Trophoblast cell (in vitro differentiated cells and primary cell): ENCODE data around the gene PRKAA1.
A peak's percentile ranks its signal among the peaks of the same experiment; 100 is the strongest.

Experiments
- DNase-seq, 2 donors: peaks; one replicate each; pipeline ENCODE4 v3.0.0-alpha.2; 2016
- H2AFZ ChIP-seq: 2 replicates; pipeline ENCODE4 v1.6.1; 2013; ENCODE audit warnings: low read length, moderate library complexity, mild to moderate bottlenecking; ENCODE audit not compliant: insufficient read depth, poor library complexity
- H2AK5ac ChIP-seq: 2 replicates; pipeline ENCODE4 v1.6.1; 2013; ENCODE audit warnings: mild to moderate bottlenecking, low read length
- H2BK120ac ChIP-seq: 2 replicates; pipeline ENCODE4 v1.6.1; 2013; ENCODE audit warnings: low read length, mild to moderate bottlenecking, moderate library complexity; ENCODE audit not compliant: insufficient read depth, poor library complexity
- H2BK12ac ChIP-seq: 2 replicates; pipeline ENCODE4 v1.6.1; 2013; ENCODE audit warnings: mild to moderate bottlenecking, low read length, moderate library complexity
- H2BK5ac ChIP-seq: 2 replicates; pipeline ENCODE4 v1.6.1; 2013; ENCODE audit warnings: low read length, low read depth, moderate library complexity, mild to moderate bottlenecking; ENCODE audit not compliant: poor library complexity
- H3K14ac ChIP-seq: 2 replicates; pipeline ENCODE4 v1.6.1; 2013; ENCODE audit warnings: mild to moderate bottlenecking, low read length
- H3K18ac ChIP-seq: 2 replicates; pipeline ENCODE4 v1.6.1; 2013; ENCODE audit warnings: mild to moderate bottlenecking, low read length
- H3K23ac ChIP-seq: 2 replicates; pipeline ENCODE4 v1.6.1; 2013; ENCODE audit warnings: low read length
- H3K27ac ChIP-seq: 2 replicates; pipeline ENCODE4 v1.5.1; 2013; ENCODE audit warnings: low read depth, mild to moderate bottlenecking, inconsistent platforms, low read length, moderate library complexity
- H3K27me3 ChIP-seq: 2 replicates; pipeline ENCODE4 v1.6.1; 2013; ENCODE audit warnings: inconsistent platforms, mild to moderate bottlenecking, low read length, moderate library complexity; ENCODE audit not compliant: insufficient read depth
- H3K36me3 ChIP-seq, 2 experiments: 1 replicate in 1 of 2; 2 replicates in 1 of 2; pipeline ENCODE4 v1.6.1; 2013; ENCODE audit warnings: low read length in 2 of 2, mild to moderate bottlenecking in 2 of 2, moderate library complexity in 1 of 2; ENCODE audit not compliant: insufficient read depth in 2 of 2, control insufficient read depth in 1 of 2
- H3K4ac ChIP-seq: 2 replicates; pipeline ENCODE4 v1.6.1; 2013; ENCODE audit warnings: low read depth, mild to moderate bottlenecking, low read length, moderate library complexity
- H3K4me1 ChIP-seq, 2 experiments: 1 replicate in 1 of 2; 2 replicates in 1 of 2; pipeline ENCODE4 v1.6.1; 2013; ENCODE audit warnings: low read length in 2 of 2, mild to moderate bottlenecking in 2 of 2, moderate library complexity in 1 of 2; ENCODE audit not compliant: insufficient read depth in 2 of 2, control insufficient read depth in 1 of 2
- H3K4me2 ChIP-seq: 2 replicates; pipeline ENCODE4 v1.6.1; 2013; ENCODE audit warnings: inconsistent platforms, mild to moderate bottlenecking, low read length, moderate library complexity
- H3K4me3 ChIP-seq: 2 replicates; pipeline ENCODE4 v1.5.1; 2013; ENCODE audit warnings: mild to moderate bottlenecking, low read depth, low read length, inconsistent platforms
- H3K79me1 ChIP-seq: one replicate; pipeline ENCODE4 v1.6.1; 2013; ENCODE audit warnings: low read length
- H3K79me2 ChIP-seq: 2 replicates; pipeline ENCODE4 v1.6.1; 2013; ENCODE audit warnings: low read length, mild to moderate bottlenecking; ENCODE audit not compliant: control insufficient read depth, insufficient read depth, poor library complexity
- H3K9ac ChIP-seq: 2 replicates; pipeline ENCODE4 v1.6.1; 2013; ENCODE audit warnings: mild to moderate bottlenecking, low read length
- H3K9me3 ChIP-seq: 2 replicates; pipeline ENCODE4 v1.6.1; 2013; ENCODE audit warnings: low read depth, mild to moderate bottlenecking, control low read depth, inconsistent platforms, low read length; ENCODE audit not compliant: insufficient read depth
- H4K12ac ChIP-seq: 2 replicates; pipeline ENCODE4 v1.6.1; 2013; ENCODE audit warnings: low read depth, mild to moderate bottlenecking, low read length, moderate library complexity
- H4K8ac ChIP-seq: 2 replicates; pipeline ENCODE4 v1.6.1; 2013; ENCODE audit warnings: low read depth, mild to moderate bottlenecking, low read length, moderate library complexity
- H4K91ac ChIP-seq: one replicate; pipeline ENCODE4 v1.6.1; 2013; ENCODE audit warnings: low read depth, mild to moderate bottlenecking, low read length, moderate library complexity
- WGBS: extraction: QIAGEN DNeasy Blood & Tissue Kit; methylation state at CpG from one replicate; pipeline ENCODE4 v1.1.7; 2013; ENCODE audit warnings: missing lambda C conversion rate; ENCODE audit not compliant: insufficient read length, insufficient coverage; ENCODE audit errors: extremely low coverage; 5-methylcytosine and 5-hydroxymethylcytosine counted together

The PRKAA1 gene

DNA sequence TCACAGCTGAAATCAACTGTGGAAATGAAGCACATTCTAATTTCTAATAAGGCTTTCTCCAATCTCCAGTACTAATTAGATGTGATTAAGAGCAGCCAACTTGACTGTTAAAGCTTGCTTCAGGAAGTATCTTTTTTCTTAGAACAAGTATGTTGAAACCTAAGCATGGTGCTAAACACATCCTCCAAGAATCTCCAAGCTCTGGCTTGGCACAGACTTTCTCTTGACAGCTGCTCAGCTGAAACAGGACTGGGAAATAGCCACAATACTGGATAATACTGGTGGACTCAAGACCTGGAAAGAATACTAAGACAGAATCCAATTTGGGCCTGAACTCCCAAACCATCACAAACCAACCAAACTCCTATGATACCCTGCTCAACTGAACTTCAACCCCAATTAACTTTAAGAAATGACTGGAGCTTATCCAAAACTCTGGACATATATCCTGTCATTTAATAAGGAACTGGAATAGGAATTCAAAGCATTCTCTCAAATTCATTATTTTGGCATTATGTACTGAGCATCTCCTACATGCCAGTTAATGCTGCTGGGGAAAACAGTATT, 16.2 kb downstream of the PRKAA1 start:
- Histone ChIP-seq H3K79me1 (no peaks in the 10 kb centered on the region), H3K4me2 (no peak overlapping the region)

DNA sequence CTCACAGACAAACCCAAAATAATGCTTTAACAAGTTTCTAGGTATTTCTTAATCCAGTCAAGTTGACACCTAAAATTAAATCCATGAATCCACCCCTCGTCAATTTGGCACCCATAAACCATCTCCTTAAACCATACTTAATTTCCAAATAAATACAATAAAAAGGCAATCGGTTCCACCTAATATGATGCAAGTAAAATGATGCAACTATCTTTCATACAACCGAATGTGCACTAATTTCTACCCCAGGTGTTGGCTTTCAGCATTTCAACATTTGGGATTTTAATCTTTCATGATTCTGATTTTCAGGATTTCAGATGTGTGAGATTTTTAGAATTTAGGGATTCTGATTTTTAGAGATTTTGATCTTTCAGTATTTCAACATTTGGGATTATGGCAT, 17.3 kb downstream of the PRKAA1 start:
- no peak overlapping the region for H4K91ac ChIP-seq
- H2AK5ac ChIP-seq, result no peak overlapping the region
- H3K27ac ChIP-seq, result no peak overlapping the region
- no peak overlapping the region for H3K18ac ChIP-seq
- no peak overlapping the region for H3K4me3 ChIP-seq
- H3K79me2 ChIP-seq, result peaks cover 3% of the 10 kb centered on the region
- no peak overlapping the region for H2BK120ac ChIP-seq
- H2BK12ac ChIP-seq, result no peak overlapping the region
- peaks cover 0 to 2% of the 10 kb centered on the region in 2 experiments for H3K4me1 ChIP-seq
- no peak overlapping the region for H2AFZ ChIP-seq
- H3K14ac ChIP-seq, result no peak overlapping the region
- H4K12ac ChIP-seq, result no peak overlapping the region
- no peak overlapping the region for H3K9ac ChIP-seq
- no peaks in the 10 kb centered on the region for H3K79me1 ChIP-seq
- H3K4me2 ChIP-seq, result no peak overlapping the region
- 100% methylated on average over 1 of the region's 3 CpGs for WGBS
- H3K36me3 ChIP-seq, result no peaks in the 10 kb centered on the region
- H3K23ac ChIP-seq, result no peak overlapping the region
- H2BK5ac ChIP-seq, result no peak overlapping the region
- no peaks in the 10 kb centered on the region for H3K27me3 ChIP-seq
- DNase-seq, result no peak
- H3K9me3 ChIP-seq, result no peaks in the 10 kb centered on the region
- H3K4ac ChIP-seq, result peak overlapping the region; percentile 91
- no peak overlapping the region for H4K8ac ChIP-seq

More for the DNA sequence above, 16.2 kb downstream of the PRKAA1 start:
- Histone ChIP-seq H3K4me1 (peaks cover 0 to 2% of the 10 kb centered on the region in 2 experiments), H2BK5ac (no peak overlapping the region), H3K4me3 (no peak overlapping the region), H3K27me3 (no peaks in the 10 kb centered on the region), H3K4ac (peak overlapping the region; percentile 21), H3K9me3 (no peaks in the 10 kb centered on the region), H3K23ac (no peak overlapping the region), H4K91ac (no peak overlapping the region), H3K79me2 (peaks cover 3% of the 10 kb centered on the region), H3K18ac (no peak overlapping the region), H4K12ac (no peak overlapping the region), H3K9ac (no peak overlapping the region), H3K36me3 (no peaks in the 10 kb centered on the region), H2BK120ac (no peak overlapping the region), H2AFZ (no peak overlapping the region), H2BK12ac (no peak overlapping the region), H4K8ac (no peak overlapping the region), H2AK5ac (no peak overlapping the region), H3K27ac (no peak overlapping the region), H3K14ac (no peak overlapping the region)
- DNase-seq, result no peak

DNA sequence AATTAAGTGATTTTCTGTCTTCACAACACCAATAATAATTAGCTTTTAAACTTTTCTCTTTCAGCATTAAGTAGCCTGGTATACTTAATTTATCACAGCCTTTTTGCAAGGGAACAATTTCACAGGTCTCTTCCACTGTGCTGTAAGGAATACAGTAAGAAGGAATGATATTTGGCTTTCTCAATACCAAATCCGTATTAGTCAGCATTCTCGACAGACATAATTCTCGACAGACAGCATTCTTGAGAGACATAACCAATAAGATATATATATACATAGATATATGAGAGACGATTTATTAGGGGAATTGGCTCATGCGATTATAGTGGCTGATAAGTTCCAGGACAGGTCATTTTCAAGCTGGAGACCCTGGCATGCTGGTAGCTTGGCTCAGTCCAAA, 18.0 kb downstream of the PRKAA1 start:
- Histone ChIP-seq H2AFZ (no peak overlapping the region), H3K9ac (no peak overlapping the region), H3K79me2 (peaks cover 3% of the 10 kb centered on the region), H4K91ac (no peak overlapping the region), H3K27ac (no peak overlapping the region), H2AK5ac (no peak overlapping the region), H3K9me3 (no peaks in the 10 kb centered on the region), H3K36me3 (no peaks in the 10 kb centered on the region), H3K4ac (peak overlapping the region; percentile 91), H3K14ac (no peak overlapping the region), H3K4me1 (peaks cover 0 to 2% of the 10 kb centered on the region in 2 experiments), H4K12ac (no peak overlapping the region), H3K23ac (no peak overlapping the region), H3K4me2 (no peak overlapping the region), H3K4me3 (no peak overlapping the region), H3K79me1 (no peaks in the 10 kb centered on the region), H3K27me3 (no peaks in the 10 kb centered on the region), H4K8ac (no peak overlapping the region), H2BK5ac (no peak overlapping the region), H2BK12ac (no peak overlapping the region), H2BK120ac (no peak overlapping the region), H3K18ac (no peak overlapping the region)
- DNase-seq, result peak in 1 of 2 donors; percentile 54
- WGBS, result no CpG with 5 or more reads among the region's 5 CpGs

DNA sequence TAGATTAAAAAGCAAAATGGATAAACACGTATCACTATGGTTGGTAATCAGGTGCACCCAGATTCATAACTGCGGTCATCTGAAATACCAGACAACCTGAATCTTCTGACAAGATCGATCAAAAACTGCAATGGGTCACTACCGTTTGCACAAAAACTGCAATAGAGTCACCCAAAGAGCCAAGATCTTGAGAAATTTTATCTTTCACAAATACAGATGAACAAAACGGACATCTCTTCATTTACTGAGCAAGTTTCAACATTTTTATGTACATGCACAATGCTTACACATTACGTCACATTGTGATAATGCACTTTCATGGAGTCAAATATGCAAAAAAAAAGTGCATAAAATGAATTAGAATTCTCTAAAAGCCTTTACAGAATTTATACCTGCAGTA, 18.6 kb downstream of the PRKAA1 start:
- H3K4me1 ChIP-seq, result peaks cover 0 to 2% of the 10 kb centered on the region in 2 experiments
- H2BK120ac ChIP-seq, result no peak overlapping the region
- H3K18ac ChIP-seq, result no peak overlapping the region
- no peaks in the 10 kb centered on the region for H3K79me1 ChIP-seq
- no peak overlapping the region for H3K9ac ChIP-seq
- DNase-seq, result no peak
- H3K14ac ChIP-seq, result no peak overlapping the region
- H2AFZ ChIP-seq, result no peak overlapping the region
- H3K27me3 ChIP-seq, result no peaks in the 10 kb centered on the region
- H3K4ac ChIP-seq, result no peak overlapping the region
- H3K27ac ChIP-seq, result no peak overlapping the region
- no peak overlapping the region for H2BK5ac ChIP-seq
- H4K8ac ChIP-seq, result no peak overlapping the region
- no peak overlapping the region for H2BK12ac ChIP-seq
- H4K91ac ChIP-seq, result no peak overlapping the region
- no peaks in the 10 kb centered on the region for H3K36me3 ChIP-seq
- no peak overlapping the region for H3K4me3 ChIP-seq
- no peak overlapping the region for H3K23ac ChIP-seq
- no peak overlapping the region for H3K4me2 ChIP-seq
- no peaks in the 10 kb centered on the region for H3K9me3 ChIP-seq
- H2AK5ac ChIP-seq, result no peak overlapping the region
- no peak overlapping the region for H4K12ac ChIP-seq
- WGBS, result no CpG with 5 or more reads among the region's 6 CpGs
- peaks cover 3% of the 10 kb centered on the region for H3K79me2 ChIP-seq
